Fibroblast of lung (primary cell): ENCODE results near the gene XPC. TPM values are rescaled to one million over a fixed set of nuclear protein-coding genes. Genes with fewer than 3 reads are reported as not detected.

Experiments used
- DNase-seq, 2 donors: peaks; one replicate each; pipeline versions ENCODE4 v3.0.0 to v3.0.0-alpha.2; 2010; ENCODE audit warnings: low read depth in 2 of 2
- H2AFZ ChIP-seq: 2 replicates; pipeline ENCODE4 v1.5.1; 2012; ENCODE audit warnings: low read length, control low read depth, inconsistent platforms
- H3K27ac ChIP-seq: 2 replicates; pipeline ENCODE4 v1.5.1; 2011; ENCODE audit warnings: low read length, control low read depth; ENCODE audit not compliant: insufficient read depth
- H3K27me3 ChIP-seq: 2 replicates; pipeline ENCODE4 v1.5.1; 2011; ENCODE audit warnings: mild to moderate bottlenecking, low read length; ENCODE audit not compliant: control insufficient read depth, insufficient read depth
- H3K36me3 ChIP-seq: 2 replicates; pipeline ENCODE4 v1.5.1; 2011; ENCODE audit warnings: low read length; ENCODE audit not compliant: control insufficient read depth, insufficient read depth
- H3K4me1 ChIP-seq: 2 replicates; pipeline ENCODE4 v1.5.1; 2011; ENCODE audit warnings: low read length; ENCODE audit not compliant: control insufficient read depth, insufficient read depth; ENCODE audit errors: extremely low read depth
- H3K4me2 ChIP-seq: 2 replicates; pipeline ENCODE4 v1.5.1; 2011; ENCODE audit warnings: low read length, control low read depth; ENCODE audit not compliant: insufficient read depth; ENCODE audit errors: extremely low read depth
- H3K4me3 ChIP-seq, 4 experiments: fragments of 200-600 bp in 1 of 4; sonication (generic) in 1 of 4; replicated peaks in 1 of 4; 2 replicates each; pipeline ENCODE4 v1.5.1; 2011 to 2016; ENCODE audit warnings: low read length in 4 of 4, low read depth in 3 of 4, mild to moderate bottlenecking in 3 of 4, control low read depth in 2 of 4, inconsistent platforms in 1 of 4, mixed read lengths in 1 of 4; ENCODE audit not compliant: insufficient read depth in 1 of 4; ENCODE audit errors: control extremely low read depth in 1 of 4
- H3K79me2 ChIP-seq: 2 replicates; pipeline ENCODE4 v1.5.1; 2012; ENCODE audit warnings: mild to moderate bottlenecking, low read length, inconsistent platforms; ENCODE audit not compliant: control insufficient read depth, insufficient read depth
- H3K9ac ChIP-seq: 2 replicates; pipeline ENCODE4 v1.5.1; 2011; ENCODE audit warnings: mild to moderate bottlenecking, low read length, control low read depth; ENCODE audit not compliant: insufficient read depth
- H3K9me3 ChIP-seq: 2 replicates; pipeline ENCODE4 v1.5.1; 2012; ENCODE audit warnings: low read depth, low read length; ENCODE audit not compliant: control insufficient read depth, insufficient read depth
- H4K20me1 ChIP-seq: 2 replicates; pipeline ENCODE4 v1.5.1; 2011; ENCODE audit warnings: low read length; ENCODE audit not compliant: control insufficient read depth, insufficient read depth; ENCODE audit errors: extremely low read depth
- CTCF ChIP-seq, 2 donors: IDR thresholded peaks in 1 of 2; conservative IDR thresholded peaks in 1 of 2; 1 replicate in 1 of 2; 2 replicates in 1 of 2; pipeline ENCODE4 v1.5.1; 2011 to 2012; ENCODE audit warnings: low read length in 2 of 2, control low read depth in 1 of 2, inconsistent platforms in 1 of 2, low read depth in 1 of 2, mild to moderate bottlenecking in 1 of 2
- EZH2 ChIP-seq: IDR thresholded peaks from 2 replicates; pipeline ENCODE4 v1.5.1; 2012; ENCODE audit warnings: low read length, control low read depth, mild to moderate bottlenecking; ENCODE audit errors: missing control alignments
- polyA plus RNA-seq, 2 donors: library from polyadenylated mRNA; depleted of rRNA in 1 of 2; stranded (reverse) in 1 of 2; unstranded in 1 of 2; fragments of >200 nt; gene quantifications; 2 replicates each; pipeline ENCODE4 v1.2.1, GENCODE V29; 2011 to 2012; ENCODE audit warnings: missing spikeins in 1 of 2
- total RNA-seq: library from RNA; depleted of rRNA; stranded (reverse); fragments of >200 nt; gene quantifications from 2 replicates; pipeline ENCODE4 v1.2.1, GENCODE V29; 2014

The XPC gene
- total and polyA plus RNA-seq, 2 donors (not counting 1 experiment from before 2014, with no cell fraction given), result 18.4 to 95.6 TPM

GRCh38 chr3:14117468-14118399 lies 60.7 kb downstream of the XPC start:
- H3K4me2 ChIP-seq, result no peak overlapping the region
- H4K20me1 ChIP-seq, result no peaks in the 10 kb centered on the region
- TF ChIP-seq EZH2 (no peak), CTCF (conservative IDR thresholded peaks at IDR 0.05 in 1 of 2, IDR thresholded peaks at IDR 0.05 in 1 of 2; ENCODE audit: low read depth in 1 of 2, low read length in 2 of 2) (no peak)
- H3K36me3 ChIP-seq, result no peaks in the 10 kb centered on the region
- H3K27me3 ChIP-seq, result no peaks in the 10 kb centered on the region
- no peak overlapping the region for H2AFZ ChIP-seq
- no peak for DNase-seq
- no peaks in the 10 kb centered on the region for H3K79me2 ChIP-seq
- no peak overlapping the region for H3K27ac ChIP-seq
- no peak overlapping the region for H3K9ac ChIP-seq
- no peaks in the 10 kb centered on the region for H3K9me3 ChIP-seq
- H3K4me3 ChIP-seq, result no peak overlapping the region
- H3K4me1 ChIP-seq, result peaks cover 2% of the 10 kb centered on the region

- no peaks in the 10 kb centered on the region for H4K20me1 ChIP-seq
Measured at GRCh38 chr3:14113965-14114635, 64.3 kb downstream of the XPC start.

More at GRCh38 chr3:14113965-14114635, 64.3 kb downstream of the XPC start:
- no peak overlapping the region for H3K27ac ChIP-seq
- no peak overlapping the region for H3K4me3 ChIP-seq
- DNase-seq, result no peak
- no peaks in the 10 kb centered on the region for H3K36me3 ChIP-seq
- no peak overlapping the region for H2AFZ ChIP-seq
- no peaks in the 10 kb centered on the region for H3K79me2 ChIP-seq
- no peak overlapping the region for H3K9ac ChIP-seq
- peaks cover 2% of the 10 kb centered on the region for H3K4me1 ChIP-seq
- no peaks in the 10 kb centered on the region for H3K9me3 ChIP-seq
- TF ChIP-seq EZH2, result no peak
- peak in 1 of 2 donors; percentile 11 for TF ChIP-seq CTCF (conservative IDR thresholded peaks at IDR 0.05 in 1 of 2, IDR thresholded peaks at IDR 0.05 in 1 of 2; ENCODE audit: low read depth in 1 of 2, low read length in 2 of 2)
- no peak overlapping the region for H3K4me2 ChIP-seq
- no peaks in the 10 kb centered on the region for H3K27me3 ChIP-seq
